Measurements from ENCODE around the gene WDTC1.

Gene WDTC1

DNA sequence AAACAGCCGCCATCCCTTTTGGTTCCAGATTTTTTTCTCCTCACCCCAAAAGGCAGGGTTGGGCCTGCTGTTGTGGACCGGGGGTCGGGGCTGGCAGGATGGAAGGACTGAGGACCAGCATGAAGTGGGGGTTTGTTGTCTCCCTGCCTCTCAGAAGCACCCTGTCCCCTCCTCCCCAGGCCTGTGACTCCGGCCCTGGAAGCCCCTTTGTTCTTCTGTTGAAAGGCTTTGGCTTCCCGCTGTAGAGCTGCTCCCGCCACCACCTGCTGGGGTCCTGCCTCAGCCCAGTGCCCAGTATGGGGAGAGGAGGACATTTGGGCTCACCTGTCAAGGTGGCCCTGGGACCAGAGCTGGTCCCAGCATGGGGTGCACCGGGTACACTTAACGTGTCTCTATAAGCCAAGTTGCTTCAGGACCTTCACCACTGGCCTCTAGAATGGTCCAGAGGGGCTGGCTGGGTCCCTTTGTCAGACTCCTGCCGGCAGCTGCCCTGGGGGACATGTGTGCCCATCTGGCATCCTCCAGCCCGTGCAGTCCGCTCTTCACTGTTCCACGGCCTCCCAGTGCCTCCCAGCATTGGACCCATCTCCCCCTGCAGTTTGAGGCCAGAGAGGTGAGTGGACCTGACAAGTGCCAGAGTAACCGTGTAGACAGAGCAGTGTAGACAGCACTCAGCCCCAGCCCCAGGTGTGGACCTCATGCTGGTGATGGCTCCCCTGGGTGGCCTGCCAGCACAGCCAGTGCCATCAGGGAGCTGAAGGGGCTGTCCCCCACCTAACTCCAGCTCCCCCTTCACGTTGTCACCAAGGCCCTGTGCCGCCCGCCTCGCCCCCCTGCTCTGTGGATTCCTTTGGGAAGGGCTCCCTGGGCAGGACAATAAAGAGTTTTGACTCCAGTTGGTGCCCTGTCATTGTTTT is 101.3 kb downstream of the WDTC1 start:
- no peak for DNase-seq (ENCODE audit: low spot score)

GRCh38 chr1:27336756-27337155 is 102.3 kb downstream of the WDTC1 start:
- DNase-seq (ENCODE audit: low spot score): no peak

DNA sequence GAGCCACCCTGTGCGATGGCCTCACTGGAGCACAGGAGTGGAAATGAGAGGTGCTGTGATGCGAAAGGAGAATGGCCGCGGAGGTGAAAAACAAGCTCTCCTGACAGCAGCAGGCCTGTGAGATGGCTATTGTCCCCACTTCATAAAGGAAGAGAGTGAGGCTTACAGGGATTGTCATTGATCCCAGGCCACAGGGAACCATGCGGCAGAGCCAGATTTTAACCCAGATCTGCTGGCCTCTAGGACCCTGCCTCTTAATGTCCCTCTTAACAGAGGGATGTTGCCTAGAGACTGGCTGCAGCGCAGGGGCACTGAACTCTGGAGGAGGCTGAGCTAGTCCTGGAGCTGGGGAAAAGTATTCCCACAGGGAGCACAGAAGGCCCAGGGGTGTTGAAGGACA is 104.3 kb downstream of the WDTC1 start:
- no peak for DNase-seq (ENCODE audit: low spot score)

GRCh38 chr1:27339213-27339612 is 104.8 kb downstream of the WDTC1 start:
- no peak for DNase-seq (ENCODE audit: low spot score)

GRCh38 chr1:27341525-27342252 is 107.3 kb downstream of the WDTC1 start, which contains the start of gene SYTL1:
SYTL1 (plus strand) TSS chr1:27342022; CDS start chr1:27345335, 3,313 bp downstream.
- DNase-seq (ENCODE audit: low spot score): peak; percentile 42

DNA sequence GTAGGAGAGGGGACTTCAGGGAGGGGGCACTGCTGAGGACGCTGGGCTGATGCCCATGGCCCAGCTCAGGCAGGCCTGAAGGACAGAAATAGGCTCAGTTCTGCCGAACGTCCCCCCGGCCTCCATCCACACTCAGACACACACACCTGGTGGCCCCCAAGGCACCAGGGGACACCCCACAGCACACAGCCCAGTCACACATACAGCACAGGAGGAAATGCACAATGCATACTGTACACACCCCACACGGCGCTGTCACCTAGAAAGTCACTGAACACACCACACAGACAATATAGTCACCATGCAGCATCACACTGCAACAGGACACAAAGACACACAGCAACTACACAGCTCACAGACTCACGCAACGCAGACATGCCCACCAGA is 108.0 kb downstream of the WDTC1 start:
- DNase-seq (ENCODE audit: low spot score): no peak

- DNase-seq (ENCODE audit: low spot score): no peak
Measured at GRCh38 chr1:27342778-27343638, 108.6 kb downstream of the WDTC1 start.

GRCh38 chr1:27343639-27344025 is 109.2 kb downstream of the WDTC1 start:
- no peak for DNase-seq (ENCODE audit: low spot score)

DNA sequence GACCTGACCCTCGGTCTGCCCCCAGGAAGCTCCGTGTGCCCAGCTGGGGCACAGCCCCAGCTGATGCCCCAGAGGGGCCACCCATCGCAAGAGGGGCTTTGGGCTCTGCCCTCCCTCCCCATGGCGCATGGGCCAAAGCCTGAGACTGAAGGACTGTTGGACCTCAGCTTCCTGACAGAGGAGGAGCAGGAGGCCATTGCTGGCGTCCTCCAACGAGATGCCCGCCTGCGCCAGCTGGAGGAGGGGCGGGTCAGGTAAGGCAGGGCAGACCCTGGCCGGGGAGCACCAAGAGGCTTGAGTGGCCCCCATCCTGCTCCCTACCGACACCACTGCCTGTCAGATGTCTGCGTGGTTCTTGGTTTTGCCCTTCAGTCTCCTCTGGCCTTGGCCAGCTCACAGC is 110.8 kb downstream of the WDTC1 start:
- no peak for DNase-seq (ENCODE audit: low spot score)

DNA sequence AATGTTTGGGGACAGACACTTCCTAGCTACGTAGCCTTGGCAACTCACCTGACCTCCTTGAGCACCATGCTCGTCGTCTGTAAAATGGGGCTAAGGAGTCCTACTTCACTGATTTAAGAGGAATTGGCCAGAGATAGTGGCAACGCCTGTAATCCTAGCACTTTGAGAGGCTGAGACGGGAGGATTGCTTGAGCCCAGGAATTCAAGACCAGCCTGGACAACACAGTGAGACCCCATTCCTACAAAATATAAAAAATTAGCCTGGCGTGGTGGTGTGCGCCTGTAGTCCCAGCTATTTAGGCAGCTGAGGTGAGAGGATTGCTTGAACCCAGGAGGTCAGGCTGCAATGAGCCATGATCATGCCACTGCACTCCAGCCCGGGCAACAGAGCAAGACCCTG is 111.9 kb downstream of the WDTC1 start:
- no peak for DNase-seq (ENCODE audit: low spot score)

DNA sequence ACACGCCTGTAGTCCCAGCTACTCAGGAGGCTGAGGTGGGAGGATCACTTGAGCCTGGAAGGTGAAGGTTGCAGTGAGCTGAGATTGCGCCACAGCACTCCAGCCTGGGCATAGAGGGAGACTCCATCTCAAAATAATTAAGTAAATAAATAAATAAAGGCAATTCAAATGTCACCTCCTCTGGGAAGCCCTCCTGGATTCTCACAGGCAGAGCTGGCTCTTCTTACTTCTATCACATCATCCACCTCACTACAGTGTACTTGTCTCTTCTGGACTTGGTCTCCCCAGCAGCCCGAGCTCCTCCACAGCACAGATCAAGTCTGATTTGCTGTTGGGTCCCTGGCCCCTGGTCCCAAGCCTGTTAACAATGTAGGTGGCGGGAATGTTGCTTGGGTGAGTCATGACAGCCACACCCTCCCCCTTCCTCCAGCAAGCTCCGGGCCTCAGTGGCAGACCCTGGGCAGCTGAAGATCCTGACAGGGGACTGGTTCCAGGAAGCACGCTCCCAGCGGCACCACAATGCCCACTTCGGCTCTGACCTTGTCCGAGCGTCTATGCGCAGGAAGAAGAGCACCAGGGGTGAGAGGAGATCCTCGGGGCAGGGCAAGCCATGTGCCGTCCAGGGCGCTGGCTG is 112.7 kb downstream of the WDTC1 start:
- DNase-seq (ENCODE audit: low spot score): no peak

- no peak for DNase-seq (ENCODE audit: low spot score)
Measured at GRCh38 chr1:27348861-27349783, 114.7 kb downstream of the WDTC1 start.

DNA sequence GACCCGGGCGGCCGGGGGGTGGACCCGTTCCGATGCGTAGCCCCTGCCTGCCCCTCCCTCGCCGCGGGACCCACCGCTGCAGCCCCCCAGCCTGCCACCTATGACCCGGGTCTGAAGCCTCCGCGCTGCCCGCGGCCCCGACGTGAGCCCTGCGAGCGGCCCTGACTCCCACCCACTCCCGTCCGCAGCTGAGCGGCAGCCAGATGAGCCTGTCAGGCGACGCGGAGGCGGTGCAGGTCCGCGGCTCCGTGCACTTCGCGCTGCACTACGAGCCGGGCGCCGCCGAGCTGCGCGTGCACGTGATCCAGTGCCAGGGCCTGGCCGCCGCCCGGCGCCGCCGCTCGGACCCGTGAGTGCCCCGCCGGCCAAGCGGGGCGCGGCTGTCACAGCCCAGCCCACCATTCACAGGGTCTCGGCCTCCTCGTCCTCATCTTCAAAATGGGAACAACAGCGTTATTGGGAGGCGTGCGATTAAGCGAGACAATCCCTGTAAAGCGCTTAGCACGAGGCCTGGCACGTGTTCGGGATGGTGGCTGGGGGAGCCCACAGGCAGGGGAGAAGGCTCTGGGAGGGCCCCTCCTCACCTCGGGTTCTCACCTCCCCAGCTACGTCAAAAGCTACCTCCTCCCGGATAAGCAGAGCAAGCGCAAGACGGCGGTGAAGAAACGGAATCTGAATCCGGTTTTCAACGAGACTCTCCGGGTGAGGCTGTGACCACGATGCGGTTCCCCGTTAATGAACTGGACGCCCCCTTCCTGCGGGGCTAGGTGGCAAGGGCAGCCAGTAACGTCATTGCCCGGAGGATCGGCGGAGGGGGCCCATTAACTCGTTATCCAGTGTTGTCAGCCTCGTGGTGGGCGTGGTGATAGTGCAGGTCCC is 115.6 kb downstream of the WDTC1 start:
- peak; percentile 46 for DNase-seq (ENCODE audit: low spot score)

DNA sequence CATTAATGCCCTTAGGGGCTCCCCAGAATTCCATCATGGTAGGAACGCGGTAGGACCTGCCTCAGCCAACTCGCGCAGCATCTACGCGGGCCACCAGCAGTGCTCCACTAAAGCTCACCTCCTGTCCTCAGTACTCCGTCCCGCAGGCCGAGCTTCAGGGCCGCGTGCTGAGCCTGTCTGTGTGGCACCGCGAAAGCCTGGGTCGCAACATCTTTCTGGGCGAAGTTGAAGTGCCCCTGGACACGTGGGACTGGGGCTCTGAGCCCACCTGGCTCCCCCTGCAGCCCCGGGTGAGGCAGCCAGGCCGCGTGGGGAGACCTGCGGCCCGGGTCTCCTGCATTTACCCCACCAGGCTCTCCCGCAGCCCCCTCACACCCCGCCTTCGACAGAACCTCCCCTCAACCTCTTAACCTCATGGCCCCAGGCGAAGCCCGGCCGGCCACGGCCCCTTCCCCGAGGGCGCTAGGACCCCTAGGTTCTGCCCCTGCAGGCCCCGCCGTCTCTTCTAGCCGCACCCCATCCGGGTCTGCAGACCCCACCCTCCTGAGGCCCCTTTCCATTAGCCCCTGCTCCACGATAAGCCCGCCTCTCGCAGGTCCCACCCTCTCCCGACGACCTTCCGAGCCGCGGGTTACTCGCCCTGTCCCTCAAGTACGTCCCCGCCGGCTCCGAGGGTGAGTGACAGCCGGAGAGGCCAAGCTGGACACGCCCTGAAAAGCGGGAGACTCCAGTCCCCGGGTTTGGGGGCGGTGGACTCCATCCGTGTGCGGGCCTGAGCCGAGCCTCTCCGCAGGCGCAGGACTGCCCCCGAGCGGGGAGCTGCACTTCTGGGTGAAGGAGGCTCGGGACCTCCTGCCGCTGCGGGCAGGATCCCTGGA is 116.5 kb downstream of the WDTC1 start:
- no peak for DNase-seq (ENCODE audit: low spot score)

DNA sequence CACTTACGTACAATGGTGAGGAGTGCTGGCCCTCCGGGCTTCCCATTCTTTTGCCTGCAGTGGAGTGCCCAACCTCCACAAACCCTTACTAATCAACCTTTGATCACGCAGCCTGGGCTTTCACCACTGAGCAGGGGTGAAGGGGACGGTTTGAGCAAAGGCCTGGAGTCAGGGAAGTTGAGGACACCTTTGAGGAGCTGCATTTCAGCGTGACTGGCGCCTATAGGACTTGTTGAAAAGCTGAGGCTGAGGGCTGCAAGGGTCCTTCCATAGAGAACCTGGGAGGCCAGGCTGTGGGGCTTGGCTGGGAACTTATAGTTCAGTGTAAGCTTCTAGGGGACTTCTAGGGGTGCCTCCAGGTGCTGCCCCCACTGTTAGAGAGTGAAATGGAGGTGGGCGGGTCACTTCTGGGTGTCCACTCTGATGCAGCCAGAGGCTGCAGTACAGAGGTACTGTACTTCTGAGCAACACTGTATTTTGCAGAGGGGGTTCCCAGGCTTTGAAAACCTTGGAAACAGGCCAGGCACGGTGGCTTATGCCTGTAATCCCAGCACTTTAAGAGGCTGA is 117.2 kb downstream of the WDTC1 start:
- no peak for DNase-seq (ENCODE audit: low spot score)

DNA sequence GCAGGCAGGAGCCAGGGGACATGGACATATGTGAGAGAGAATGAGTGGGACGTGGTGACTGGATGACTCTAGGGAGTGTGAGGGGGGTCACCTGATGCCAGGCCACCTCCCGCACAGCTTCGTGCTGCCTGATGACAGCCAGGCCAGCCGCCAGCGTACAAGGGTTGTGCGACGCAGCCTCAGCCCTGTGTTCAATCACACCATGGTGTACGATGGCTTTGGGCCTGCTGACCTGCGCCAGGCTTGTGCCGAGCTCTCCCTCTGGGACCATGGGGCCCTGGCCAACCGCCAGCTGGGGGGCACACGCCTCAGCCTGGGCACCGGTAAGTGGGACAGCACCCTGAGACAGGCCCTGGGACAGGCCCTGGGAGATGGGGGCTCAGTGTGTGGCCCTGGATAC is 118.7 kb downstream of the WDTC1 start:
- DNase-seq (ENCODE audit: low spot score): no peak

DNA sequence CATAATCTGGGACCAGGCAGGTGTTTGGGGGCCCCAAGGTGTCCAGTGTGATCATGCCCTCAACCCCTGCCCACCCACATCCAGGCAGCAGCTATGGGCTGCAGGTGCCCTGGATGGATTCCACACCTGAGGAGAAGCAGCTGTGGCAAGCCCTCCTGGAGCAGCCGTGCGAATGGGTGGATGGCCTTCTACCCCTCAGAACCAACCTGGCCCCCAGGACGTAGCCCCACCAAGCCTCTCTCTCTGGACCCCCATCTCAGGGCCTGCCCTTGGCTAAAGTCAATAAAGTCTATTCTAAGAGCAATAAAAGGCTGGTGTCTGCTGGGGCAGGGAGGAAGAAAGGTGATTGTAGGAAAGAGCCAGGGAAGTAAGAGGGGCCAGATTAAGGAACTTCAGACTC is 119.2 kb downstream of the WDTC1 start:
- DNase-seq (ENCODE audit: low spot score): no peak

DNA sequence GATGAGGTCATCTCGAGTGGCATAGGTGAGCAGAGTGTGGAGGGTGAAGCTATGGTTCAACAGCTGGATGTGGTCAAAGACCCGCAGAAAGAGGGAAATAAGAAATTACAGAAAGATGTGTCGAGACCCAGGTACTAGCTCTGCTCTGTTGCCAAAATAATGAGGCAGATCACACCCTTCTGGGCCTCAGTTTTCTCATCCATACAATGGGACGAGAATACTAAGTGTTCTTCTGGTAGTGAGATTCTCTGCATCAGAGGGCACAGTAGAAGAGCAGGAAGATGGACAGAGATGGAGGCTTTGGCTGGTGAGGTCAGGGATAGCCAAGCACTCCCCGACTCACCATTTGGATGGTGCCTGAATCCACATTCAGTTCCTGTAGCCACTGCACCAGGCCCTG is 121.3 kb downstream of the WDTC1 start:
- no peak for DNase-seq (ENCODE audit: low spot score)

DNA sequence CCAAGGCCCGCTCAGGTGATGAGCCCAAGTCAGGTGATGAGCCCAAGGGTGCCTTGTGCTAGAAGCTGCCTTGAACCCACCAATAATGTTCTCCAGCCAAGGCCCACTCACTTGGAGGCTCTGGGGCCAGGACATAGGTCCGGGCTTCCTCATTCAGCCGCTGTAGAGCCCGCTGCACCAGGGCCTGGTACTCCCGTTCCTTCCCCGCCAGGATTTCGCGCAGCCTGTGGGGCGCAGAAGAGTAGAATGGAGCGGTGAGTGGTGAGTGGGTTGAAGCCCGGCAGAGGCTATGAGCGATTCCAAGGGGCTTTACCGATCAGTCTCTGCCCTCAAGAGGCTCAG is 121.8 kb downstream of the WDTC1 start:
- no peak for DNase-seq (ENCODE audit: low spot score)

All from kidney capillary endothelial cell (primary cell).